Right lobe of liver (tissue), 4 donors: ENCODE measurements around the gene ENOPH1.
"Not testable (repeated sequence)": the region's sequence is repeated elsewhere in the genome, so short reads cannot be mapped to it uniquely, and the experiment has no call there.

Experiments
- CTCF ChIP-seq, 4 donors: fragments of 200-600 bp in 3 of 4; fragments of 450-650 bp in 1 of 4; IDR thresholded peaks; one replicate each; pipeline versions ENCODE4 v1.5.1 to v1.8.0; 2016 to 2022; ENCODE audit warnings: antibody characterized with exemption in 4 of 4, mild to moderate bottlenecking in 2 of 4
- POLR2A ChIP-seq: fragments of 450-650 bp; IDR thresholded peaks from one replicate; pipeline ENCODE4 v1.6.1; 2017; ENCODE audit warnings: antibody characterized with exemption, mild to moderate bottlenecking
- donor health status: DM: no; HTN: no; CAD: no.
- donor health status: DM: no; HTN: no; CAD: no.
- donor health status: DM: no; HTN: yes; CAD: no.

GRCh38 chr4:82415061-82415460 lies 15.3 kb upstream of the ENOPH1 start:
- not testable (repeated sequence) for TF ChIP-seq POLR2A; CTCF (IDR thresholded peaks at IDR 0.05)
